IMR-90 (cell line): ENCODE measurements around the gene ZNF778.

ENCODE experiments used
- CHD1 ChIP-seq: IDR thresholded peaks from 2 replicates; pipeline ENCODE4 v1.6.1; 2012; ENCODE audit warnings: low read depth, low read length, improper control_type of control experiment
- MAZ ChIP-seq: IDR thresholded peaks from 2 replicates; pipeline ENCODE4 v1.6.1; 2012; ENCODE audit warnings: low read depth, mild to moderate bottlenecking, low read length, improper control_type of control experiment, moderate library complexity, borderline replicate concordance
- POLR2A ChIP-seq: IDR thresholded peaks from 2 replicates; pipeline ENCODE4 v1.6.1; 2012; ENCODE audit warnings: mild to moderate bottlenecking, low read depth, low read length
- RAD21 ChIP-seq: IDR thresholded peaks from 2 replicates; pipeline ENCODE4 v1.6.1; 2012; ENCODE audit warnings: low read length, improper control_type of control experiment
- SMC3 ChIP-seq: fragments of 150-350 bp; IDR thresholded peaks from 2 replicates; pipeline ENCODE4 v1.6.1; 2016; ENCODE audit warnings: low read depth, mild to moderate bottlenecking, antibody characterized with exemption, low read length, moderate library complexity
- TF ChIP-seq, protein P1 (sequence below): fragments of 150-350 bp; IDR thresholded peaks from 2 replicates; pipeline ENCODE4 v1.6.1; 2017; ENCODE audit warnings: mild to moderate bottlenecking, antibody characterized with exemption, low read length, low read depth
- TF ChIP-seq, protein P2 (sequence below): conservative IDR thresholded peaks from 2 replicates; pipeline ENCODE4 v1.5.1; 2012; ENCODE audit warnings: mild to moderate bottlenecking, low read depth, low read length, improper control_type of control experiment

DNA sequence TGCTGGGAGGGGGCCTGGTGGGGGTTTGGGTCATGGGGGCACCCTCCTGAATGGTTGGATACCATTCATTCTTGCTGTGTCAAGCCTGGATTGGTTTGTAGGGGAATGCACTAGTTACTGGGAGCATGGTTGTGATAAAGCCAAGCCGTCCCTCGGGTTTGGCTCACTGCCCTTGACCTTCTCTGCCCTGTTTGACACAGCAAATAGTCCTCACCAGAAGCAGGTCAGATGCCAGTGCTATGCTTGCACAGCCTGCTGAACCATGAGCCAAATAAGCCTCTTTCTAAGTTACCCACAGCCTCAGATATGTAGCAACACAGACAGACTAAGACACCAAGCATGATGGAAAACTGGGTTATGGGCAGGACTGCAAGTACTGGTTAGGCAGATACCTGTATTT lies 14.6 kb downstream of the ZNF778 start:
- TF ChIP-seq CHD1 (no peak), POLR2A (no peak), RAD21 (no peak), MAZ (no peak), SMC3 (no peak)
- TF ChIP-seq, protein P1, sequence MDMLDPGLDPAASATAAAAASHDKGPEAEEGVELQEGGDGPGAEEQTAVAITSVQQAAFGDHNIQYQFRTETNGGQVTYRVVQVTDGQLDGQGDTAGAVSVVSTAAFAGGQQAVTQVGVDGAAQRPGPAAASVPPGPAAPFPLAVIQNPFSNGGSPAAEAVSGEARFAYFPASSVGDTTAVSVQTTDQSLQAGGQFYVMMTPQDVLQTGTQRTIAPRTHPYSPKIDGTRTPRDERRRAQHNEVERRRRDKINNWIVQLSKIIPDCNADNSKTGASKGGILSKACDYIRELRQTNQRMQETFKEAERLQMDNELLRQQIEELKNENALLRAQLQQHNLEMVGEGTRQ, result no peak
- TF ChIP-seq, protein P2, sequence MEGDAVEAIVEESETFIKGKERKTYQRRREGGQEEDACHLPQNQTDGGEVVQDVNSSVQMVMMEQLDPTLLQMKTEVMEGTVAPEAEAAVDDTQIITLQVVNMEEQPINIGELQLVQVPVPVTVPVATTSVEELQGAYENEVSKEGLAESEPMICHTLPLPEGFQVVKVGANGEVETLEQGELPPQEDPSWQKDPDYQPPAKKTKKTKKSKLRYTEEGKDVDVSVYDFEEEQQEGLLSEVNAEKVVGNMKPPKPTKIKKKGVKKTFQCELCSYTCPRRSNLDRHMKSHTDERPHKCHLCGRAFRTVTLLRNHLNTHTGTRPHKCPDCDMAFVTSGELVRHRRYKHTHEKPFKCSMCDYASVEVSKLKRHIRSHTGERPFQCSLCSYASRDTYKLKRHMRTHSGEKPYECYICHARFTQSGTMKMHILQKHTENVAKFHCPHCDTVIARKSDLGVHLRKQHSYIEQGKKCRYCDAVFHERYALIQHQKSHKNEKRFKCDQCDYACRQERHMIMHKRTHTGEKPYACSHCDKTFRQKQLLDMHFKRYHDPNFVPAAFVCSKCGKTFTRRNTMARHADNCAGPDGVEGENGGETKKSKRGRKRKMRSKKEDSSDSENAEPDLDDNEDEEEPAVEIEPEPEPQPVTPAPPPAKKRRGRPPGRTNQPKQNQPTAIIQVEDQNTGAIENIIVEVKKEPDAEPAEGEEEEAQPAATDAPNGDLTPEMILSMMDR, result no peak
